Measurements from ENCODE around the gene ARHGAP42.

- TF ChIP-seq, protein P1, sequence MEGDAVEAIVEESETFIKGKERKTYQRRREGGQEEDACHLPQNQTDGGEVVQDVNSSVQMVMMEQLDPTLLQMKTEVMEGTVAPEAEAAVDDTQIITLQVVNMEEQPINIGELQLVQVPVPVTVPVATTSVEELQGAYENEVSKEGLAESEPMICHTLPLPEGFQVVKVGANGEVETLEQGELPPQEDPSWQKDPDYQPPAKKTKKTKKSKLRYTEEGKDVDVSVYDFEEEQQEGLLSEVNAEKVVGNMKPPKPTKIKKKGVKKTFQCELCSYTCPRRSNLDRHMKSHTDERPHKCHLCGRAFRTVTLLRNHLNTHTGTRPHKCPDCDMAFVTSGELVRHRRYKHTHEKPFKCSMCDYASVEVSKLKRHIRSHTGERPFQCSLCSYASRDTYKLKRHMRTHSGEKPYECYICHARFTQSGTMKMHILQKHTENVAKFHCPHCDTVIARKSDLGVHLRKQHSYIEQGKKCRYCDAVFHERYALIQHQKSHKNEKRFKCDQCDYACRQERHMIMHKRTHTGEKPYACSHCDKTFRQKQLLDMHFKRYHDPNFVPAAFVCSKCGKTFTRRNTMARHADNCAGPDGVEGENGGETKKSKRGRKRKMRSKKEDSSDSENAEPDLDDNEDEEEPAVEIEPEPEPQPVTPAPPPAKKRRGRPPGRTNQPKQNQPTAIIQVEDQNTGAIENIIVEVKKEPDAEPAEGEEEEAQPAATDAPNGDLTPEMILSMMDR (IDR thresholded peaks at IDR 0.05) = no peak
- no peak for TF ChIP-seq POLR2A (IDR thresholded peaks at IDR 0.05)
Measured at GRCh38 chr11:100663583-100663982, 23.5 kb upstream of the ARHGAP42 start.

Data from testis (tissue), 2 donors.